Measurements from ENCODE around the gene EIF4G2.

Gene EIF4G2

DNA sequence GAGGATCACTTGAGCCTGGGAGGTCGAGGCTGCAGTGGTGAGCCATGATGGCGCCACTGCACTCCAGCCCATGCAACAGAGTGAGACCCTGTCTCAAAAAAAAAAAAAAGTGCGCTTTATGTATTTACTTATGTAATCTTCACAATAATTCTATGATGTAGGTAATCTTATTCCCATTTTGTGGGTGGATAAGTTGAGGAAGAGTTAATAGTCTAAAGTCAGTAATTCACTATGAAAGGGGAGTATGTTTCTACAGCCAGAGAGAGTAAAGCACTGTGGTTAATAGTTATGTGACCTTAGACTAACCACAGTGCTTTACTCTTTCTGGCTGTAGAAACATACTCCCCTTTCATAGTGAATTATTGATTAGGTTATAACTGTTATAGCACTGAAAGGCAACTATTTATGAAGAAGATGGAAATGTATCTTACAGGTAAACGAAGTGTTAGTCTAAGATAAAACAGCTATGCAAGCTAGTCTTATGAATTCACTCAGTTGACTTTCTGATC is 45.8 kb downstream of the EIF4G2 start:
- Histone ChIP-seq H3K36me3 (peaks cover 4% of the 10 kb centered on the region), H3K9me3 (no peaks in the 10 kb centered on the region)
- no peak for TF ChIP-seq CTCF (IDR thresholded peaks at IDR 0.05; ENCODE audit: low read depth, low read length)

GRCh38 chr11:10762185-10762584 is 46.5 kb downstream of the EIF4G2 start:
- Histone ChIP-seq H3K4me3 (ENCODE audit: low read depth, low read length) (no peak overlapping the region), H3K36me3 (peaks cover 4% of the 10 kb centered on the region), H3K27me3 (no peaks in the 10 kb centered on the region), H3K4me1 (no peaks in the 10 kb centered on the region), H3K9me3 (no peaks in the 10 kb centered on the region)
- no peak for TF ChIP-seq CTCF (IDR thresholded peaks at IDR 0.05; ENCODE audit: low read depth, low read length)
- no peak for DNase-seq

More for the DNA sequence above, 45.8 kb downstream of the EIF4G2 start:
- H3K4me1 ChIP-seq: no peaks in the 10 kb centered on the region
- H3K4me3 ChIP-seq (ENCODE audit: low read depth, low read length): no peak overlapping the region
- H3K27me3 ChIP-seq: no peaks in the 10 kb centered on the region
- no peak for DNase-seq

- DNase-seq: no peak
- no peaks in the 10 kb centered on the region for H3K4me1 ChIP-seq
- no peak overlapping the region for H3K4me3 ChIP-seq (ENCODE audit: low read depth, low read length)
- H3K27me3 ChIP-seq: no peaks in the 10 kb centered on the region
- no peak for TF ChIP-seq CTCF (IDR thresholded peaks at IDR 0.05; ENCODE audit: low read depth, low read length)
- H3K9me3 ChIP-seq: no peaks in the 10 kb centered on the region
- H3K36me3 ChIP-seq: peaks cover 4% of the 10 kb centered on the region
Observed at GRCh38 chr11:10761085-10761698, 47.5 kb downstream of the EIF4G2 start.

DNA sequence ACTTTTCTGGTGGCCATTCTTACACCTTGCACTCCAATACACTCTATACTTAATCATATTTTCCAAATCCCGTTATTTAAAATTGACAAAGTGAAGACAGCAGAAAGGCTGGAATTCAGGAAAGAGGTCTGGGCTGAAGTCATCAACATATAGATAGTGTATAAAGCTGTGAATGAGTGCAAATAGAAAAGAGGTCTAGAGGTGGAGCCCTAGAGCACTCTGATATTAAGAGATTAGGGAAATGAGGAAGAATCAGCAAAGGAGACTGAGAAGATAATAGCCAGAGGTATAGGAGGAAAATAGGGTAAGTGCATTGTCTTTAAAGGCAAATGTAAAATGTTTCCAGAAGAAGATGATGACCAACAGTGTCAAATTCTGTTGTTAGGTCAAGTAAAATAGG is 49.8 kb downstream of the EIF4G2 start:
- no peak overlapping the region for H3K4me3 ChIP-seq (ENCODE audit: low read depth, low read length)
- no peak for DNase-seq
- peak; percentile 39 for TF ChIP-seq CTCF (IDR thresholded peaks at IDR 0.05; ENCODE audit: low read depth, low read length)

GRCh38 chr11:10752486-10752885 is 56.2 kb downstream of the EIF4G2 start:
- no peak for DNase-seq
- Histone ChIP-seq H3K4me1 (no peaks in the 10 kb centered on the region), H3K9me3 (no peaks in the 10 kb centered on the region), H3K27me3 (no peaks in the 10 kb centered on the region), H3K4me3 (ENCODE audit: low read depth, low read length) (peak overlapping the region; percentile 94), H3K36me3 (peaks cover 3% of the 10 kb centered on the region; the same call in 1 of the 2 replicates)
- no peak for TF ChIP-seq CTCF (IDR thresholded peaks at IDR 0.05; ENCODE audit: low read depth, low read length)

More for the DNA sequence above, 49.8 kb downstream of the EIF4G2 start:
- Histone ChIP-seq H3K9me3 (no peaks in the 10 kb centered on the region), H3K27me3 (no peaks in the 10 kb centered on the region), H3K4me1 (no peaks in the 10 kb centered on the region), H3K36me3 (peaks cover 7% of the 10 kb centered on the region)

DNA sequence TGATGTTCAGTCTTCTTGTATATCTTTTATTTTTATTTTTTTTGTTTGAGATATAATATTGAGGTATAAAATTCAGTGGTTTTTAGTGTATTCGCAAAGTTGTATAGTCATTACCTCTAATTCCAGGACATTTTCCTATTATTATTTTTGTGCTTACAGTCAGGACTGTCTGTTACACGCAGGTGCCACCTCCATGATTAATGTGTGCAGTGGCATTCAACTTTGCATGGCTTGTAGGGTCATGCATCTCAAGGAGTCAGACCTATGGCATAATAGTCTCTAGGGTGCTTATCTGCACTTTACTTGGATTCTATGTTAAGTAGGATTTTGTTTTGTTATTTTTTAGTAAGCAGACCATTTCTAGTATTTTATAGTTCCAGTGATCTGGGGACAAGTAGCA is 56.7 kb downstream of the EIF4G2 start:
- Histone ChIP-seq H3K27me3 (no peaks in the 10 kb centered on the region), H3K9me3 (no peaks in the 10 kb centered on the region), H3K36me3 (peaks cover 3% of the 10 kb centered on the region; the same call in 1 of the 2 replicates), H3K4me1 (no peaks in the 10 kb centered on the region), H3K4me3 (ENCODE audit: low read depth, low read length) (peak overlapping the region; percentile 94)
- DNase-seq: no peak
- TF ChIP-seq CTCF (IDR thresholded peaks at IDR 0.05; ENCODE audit: low read depth, low read length): no peak

Data from BE2C (cell line).